DMS153 (cell line): ENCODE measurements around the gene ROBO1.
"Not testable (repeated sequence)": the region's sequence is repeated elsewhere in the genome, so short reads cannot be mapped to it uniquely, and the experiment has no call there.

Experiments
- DNase-seq: peaks from one replicate; lab custom pipeline; 2025; lab: John Stamatoyannopoulos, UW

ROBO1 gene

GRCh38 chr3:78798266-78798832, 969.4 kb downstream of the ROBO1 start:
- no peak for DNase-seq

DNA sequence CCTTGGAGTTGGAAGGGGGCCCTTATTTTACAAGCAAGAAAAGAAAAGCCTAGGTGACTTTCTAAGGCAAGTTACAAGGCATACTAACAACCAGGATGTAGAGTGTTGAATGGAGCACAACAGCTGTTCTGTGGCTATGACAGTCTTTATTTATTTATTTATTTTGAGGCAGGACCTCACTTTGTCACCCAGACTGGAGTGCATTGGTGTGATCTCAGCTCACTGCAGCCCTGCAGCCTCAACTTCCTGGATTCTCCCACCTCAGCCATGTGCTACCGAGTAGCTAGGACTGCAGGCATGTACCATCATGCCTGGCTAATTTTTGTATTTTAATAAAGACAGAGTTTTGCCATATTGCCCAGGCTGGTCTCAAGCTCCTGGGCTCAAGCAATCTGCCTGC, 973.4 kb downstream of the ROBO1 start:
- peak; percentile 45 for DNase-seq

DNA sequence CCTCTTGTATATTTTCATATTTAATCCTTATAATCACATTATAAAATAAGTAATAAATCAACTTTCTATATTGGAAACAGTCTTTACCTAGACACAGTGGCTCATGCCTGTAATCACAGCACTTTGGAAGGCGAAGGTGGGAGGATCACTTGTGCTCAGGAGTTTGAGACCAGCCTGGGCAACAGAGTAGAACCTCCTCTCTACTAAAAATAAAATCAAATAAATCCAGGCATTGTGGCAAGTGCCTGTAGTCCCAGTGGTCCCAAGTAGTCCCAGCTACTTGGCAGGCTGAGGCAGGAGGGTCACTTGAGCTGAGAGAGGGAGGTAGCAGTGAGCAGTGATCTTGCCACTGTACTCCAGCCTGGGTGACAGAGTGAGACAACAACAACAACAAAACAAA, 975.1 kb downstream of the ROBO1 start:
- DNase-seq = no peak

GRCh38 chr3:78792212-78792611, 975.6 kb downstream of the ROBO1 start:
- no peak for DNase-seq

DNA sequence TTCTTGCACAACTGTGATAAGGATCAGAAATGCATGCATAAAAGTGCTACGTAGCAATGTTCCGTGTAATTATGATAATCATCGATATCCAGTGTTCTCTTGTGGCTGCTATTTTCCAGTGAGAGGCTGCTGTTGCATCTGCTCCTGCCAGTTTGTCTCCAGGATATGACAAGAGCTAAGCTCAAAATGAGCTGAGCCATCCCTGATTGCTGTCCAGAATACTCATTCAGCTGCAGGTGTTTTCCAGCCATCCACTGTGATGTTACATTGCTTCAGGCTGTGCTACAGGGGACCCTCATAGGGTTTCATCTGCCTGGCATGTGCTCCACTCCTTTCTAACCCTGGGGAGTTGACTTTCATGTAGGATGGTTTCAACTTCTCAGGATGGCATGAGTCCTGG, 976.0 kb downstream of the ROBO1 start:
- DNase-seq = no peak

- no peak for DNase-seq
These were observed 979.0 kb downstream of the ROBO1 start for GRCh38 chr3:78788839-78789238.

GRCh38 chr3:78785004-78785403, 982.8 kb downstream of the ROBO1 start:
- peak; percentile 60 for DNase-seq

GRCh38 chr3:78781351-78781750, 986.4 kb downstream of the ROBO1 start:
- no peak for DNase-seq

GRCh38 chr3:78765671-78766485, 1001.9 kb downstream of the ROBO1 start:
- peak; percentile 69 for DNase-seq

DNA sequence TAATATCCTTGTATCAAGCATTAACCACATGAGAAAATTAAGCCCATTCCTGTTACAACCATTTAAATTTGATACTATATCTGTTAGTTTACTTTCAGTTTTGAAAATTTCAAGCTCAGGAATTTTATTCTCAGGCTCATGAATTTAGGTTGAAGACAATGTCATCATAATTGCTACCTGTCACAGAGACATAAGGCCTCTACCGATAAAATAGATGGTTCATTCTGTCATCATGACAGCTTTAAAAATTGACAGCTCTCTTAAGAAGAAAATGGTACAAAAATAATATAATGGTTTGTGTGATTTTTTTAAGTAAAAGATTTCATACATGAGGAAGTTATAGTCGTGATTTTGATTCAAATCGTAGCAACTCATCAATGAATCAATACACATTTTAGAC, 1003.2 kb downstream of the ROBO1 start:
- DNase-seq = no peak

DNA sequence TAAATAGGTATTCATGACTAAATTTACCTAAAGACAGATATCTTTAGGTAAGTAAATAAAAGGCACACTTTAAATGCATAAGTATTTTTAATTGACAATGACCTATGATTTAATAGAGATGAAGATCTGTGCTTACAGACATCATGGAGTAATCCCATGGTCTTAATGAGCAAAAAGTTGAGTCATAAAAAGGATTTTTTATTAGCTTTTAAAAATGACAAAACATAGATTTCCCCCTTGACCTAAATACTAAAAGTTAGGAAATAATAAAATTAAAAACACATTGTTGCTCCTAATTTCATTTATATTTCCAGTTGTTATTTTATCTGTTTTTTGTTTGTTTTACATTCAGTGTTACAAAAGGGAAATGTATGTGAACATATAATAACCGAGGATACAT, 1005.7 kb downstream of the ROBO1 start:
- no peak for DNase-seq

DNA sequence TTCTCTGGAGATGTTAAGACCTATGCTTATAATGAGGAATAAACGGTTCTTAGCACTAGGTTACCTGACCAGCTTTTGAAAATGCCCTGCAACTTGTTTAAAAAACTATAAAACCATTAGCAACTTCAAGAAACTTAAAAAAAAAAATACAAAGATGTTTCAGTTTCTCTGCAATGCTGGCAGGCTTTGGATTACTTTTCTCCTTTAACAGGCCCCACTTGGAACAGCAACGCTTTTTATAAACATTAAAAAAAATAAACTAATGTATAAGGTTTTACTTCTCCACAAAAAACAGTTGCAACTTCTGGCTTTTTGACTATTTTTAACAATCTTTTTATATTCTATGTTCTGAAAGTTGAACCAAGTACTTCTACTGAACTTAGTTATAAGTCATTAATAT, 1006.7 kb downstream of the ROBO1 start:
- DNase-seq = no peak

GRCh38 chr3:78757731-78758130, 1010.1 kb downstream of the ROBO1 start:
- DNase-seq = no peak

DNA sequence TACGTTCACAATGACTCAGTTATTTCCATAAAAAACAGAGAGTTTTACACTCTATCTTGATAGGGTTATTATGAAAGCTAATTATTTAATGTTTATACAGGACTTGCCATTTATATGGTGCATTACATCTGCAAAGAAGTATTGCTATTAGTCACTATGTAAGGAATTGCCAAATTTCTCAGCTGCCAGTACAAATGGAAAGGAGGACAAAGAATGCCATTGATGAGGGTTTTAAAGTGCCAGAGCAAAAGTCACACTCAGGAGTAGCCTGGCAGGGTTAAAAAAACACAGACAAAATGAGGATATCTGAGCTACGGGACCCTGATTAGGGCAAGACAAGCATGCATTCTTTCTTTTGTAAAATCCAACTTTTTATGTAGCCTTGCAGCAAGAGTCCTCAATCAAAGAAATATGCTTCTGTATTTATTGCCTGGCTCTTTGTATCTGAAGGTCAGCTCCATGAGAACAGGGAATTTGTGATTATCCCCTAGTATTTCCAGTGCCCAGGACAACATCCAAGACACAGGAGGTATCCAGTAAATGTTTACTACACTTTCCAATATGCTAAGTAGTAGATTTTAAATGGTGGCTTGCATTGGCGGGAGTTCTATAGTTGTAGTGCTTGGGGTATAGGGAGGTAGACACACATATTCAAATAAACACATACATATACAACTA, 1013.6 kb downstream of the ROBO1 start:
- DNase-seq = no peak

DNA sequence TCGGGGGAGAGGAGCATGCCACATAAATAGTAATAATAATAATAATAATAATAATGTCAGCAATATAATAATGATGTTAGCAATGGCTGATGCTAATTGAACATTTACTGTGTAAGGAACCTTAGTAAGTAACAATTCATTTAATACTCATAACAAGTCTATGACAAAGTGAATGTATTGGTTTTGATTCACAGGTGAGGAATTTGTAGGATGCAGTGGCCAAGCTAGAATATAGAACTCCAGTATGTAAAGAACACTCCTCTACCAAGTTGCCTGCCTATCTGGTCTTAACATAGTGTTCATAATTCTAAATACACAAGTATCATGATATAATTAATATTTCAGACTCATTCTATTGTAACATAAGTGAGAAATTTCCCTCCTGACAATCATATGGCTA, 1016.5 kb downstream of the ROBO1 start:
- no peak for DNase-seq

- DNase-seq = not testable (repeated sequence)
These were observed 1017.5 kb downstream of the ROBO1 start for GRCh38 chr3:78750291-78750690.

- no peak for DNase-seq
These were observed 1018.7 kb downstream of the ROBO1 start for GRCh38 chr3:78749056-78749455.

DNA sequence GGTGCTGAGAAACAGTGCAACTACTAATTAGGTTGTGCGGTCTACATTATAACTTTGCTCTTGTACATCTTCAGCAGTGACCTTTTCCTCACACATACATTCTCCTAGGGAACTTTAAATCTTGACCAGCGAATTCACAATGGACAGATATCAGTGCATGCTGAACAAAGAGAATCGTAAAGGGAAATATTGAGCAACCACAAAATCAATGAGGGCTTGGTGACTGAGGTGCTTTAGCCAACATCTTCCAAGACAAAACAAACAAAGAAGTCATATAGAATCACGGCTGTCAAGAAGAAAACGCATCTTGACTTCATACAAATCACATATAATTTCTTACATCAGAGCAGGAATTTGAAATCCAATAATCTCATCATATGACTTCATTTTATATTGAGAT, 1022.0 kb downstream of the ROBO1 start:
- DNase-seq = no peak

- DNase-seq = no peak
These were observed 1025.3 kb downstream of the ROBO1 start for GRCh38 chr3:78742491-78742890.

DNA sequence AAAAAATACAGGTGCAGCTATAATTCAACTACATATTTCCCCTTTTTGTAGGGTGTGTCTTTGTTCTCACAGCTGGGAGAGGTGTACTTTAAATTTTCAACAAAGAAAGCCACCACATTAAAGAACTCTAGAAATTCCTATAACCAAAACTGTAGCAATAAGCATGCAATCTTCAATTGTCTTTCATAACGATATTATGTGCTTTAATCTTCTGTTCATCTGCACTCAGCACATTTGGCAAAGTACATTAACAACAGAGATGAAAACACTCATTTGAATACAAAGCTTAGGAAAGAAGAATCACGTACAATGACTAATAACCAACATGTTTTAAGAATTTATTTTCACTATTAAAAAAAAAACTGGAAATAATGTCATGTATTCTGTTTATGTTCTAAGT, 1025.8 kb downstream of the ROBO1 start:
- DNase-seq = no peak

- DNase-seq = no peak
These were observed 1026.6 kb downstream of the ROBO1 start for GRCh38 chr3:78741066-78741645.

- DNase-seq = no peak
These were observed 1029.0 kb downstream of the ROBO1 start for GRCh38 chr3:78738833-78739232.

- no peak for DNase-seq
These were observed 1029.8 kb downstream of the ROBO1 start for GRCh38 chr3:78737988-78738387.
